Cardiac septum (tissue), 1 donor: ENCODE results near the gene KDM8. TPM values are rescaled to one million over a fixed set of nuclear protein-coding genes. Genes with fewer than 3 reads are reported as not detected.
"Not testable (repeated sequence)": the region's sequence is repeated elsewhere in the genome, so short reads cannot be mapped to it uniquely, and the experiment has no call there.

Experiments
- DNase-seq: peaks from one replicate; pipeline ENCODE4 v3.0.0-alpha.2; 2020; ENCODE audit warnings: low spot score
- intact Hi-C: fragments of 100-400 bp; cut with DNase I; formaldehyde crosslinking; loops from one replicate; pipeline ENCODE4 v1.14.0; 2022
- total RNA-seq: library from RNA; stranded (reverse); fragmentation: NEBNext Ultra II Directional; extraction: Animal tissue kit (Norgen Biotek cat#: 25700); gene quantifications from one replicate; pipeline ENCODE4 v1.2.1, GENCODE V29; 2021
- donor health status: DM: no; HTN: no; CAD: no.

The KDM8 gene
- total RNA-seq, 1 donor from 2014 or later, result 3.0 TPM

- DNase-seq, result no peak
- intact Hi-C loops, result no loop called here
Observed at GRCh38 chr16:27252206-27252585, 48.9 kb downstream of the KDM8 start.

GRCh38 chr16:27253526-27253930, 50.2 kb downstream of the KDM8 start:
- intact Hi-C loops, result no loop called here
- no peak for DNase-seq

- DNase-seq, result no peak
Observed at GRCh38 chr16:27254262-27254811, 51.0 kb downstream of the KDM8 start.

GRCh38 chr16:27256861-27257260, 53.5 kb downstream of the KDM8 start:
- intact Hi-C loops, result no loop called here
- DNase-seq, result no peak

More at GRCh38 chr16:27254262-27254811, 51.0 kb downstream of the KDM8 start:
- intact Hi-C loops, result no loop called here

GRCh38 chr16:27257271-27257670, 53.9 kb downstream of the KDM8 start:
- intact Hi-C loops, result no loop called here
- DNase-seq, result no peak

GRCh38 chr16:27258241-27258734, 55.0 kb downstream of the KDM8 start:
- intact Hi-C loops, result no loop called here
- DNase-seq, result no peak

GRCh38 chr16:27259710-27260109, 56.4 kb downstream of the KDM8 start:
- intact Hi-C loops, result no loop called here
- DNase-seq, result no peak

- DNase-seq, intact Hi-C loops: not testable (repeated sequence)
Observed at GRCh38 chr16:27262904-27263423, 59.6 kb downstream of the KDM8 start.

GRCh38 chr16:27264151-27264550, 60.8 kb downstream of the KDM8 start:
- intact Hi-C loops, result no loop called here
- DNase-seq, result no peak

- no peak for DNase-seq
- intact Hi-C loops, result no loop called here
Observed at GRCh38 chr16:27265982-27266381, 62.7 kb downstream of the KDM8 start.

GRCh38 chr16:27267037-27267677, 63.8 kb downstream of the KDM8 start:
- intact Hi-C loops, result no loop called here
- DNase-seq, result no peak

- intact Hi-C loops, result no loop called here
- peak; percentile 99 for DNase-seq
Observed at GRCh38 chr16:27268376-27269299, 65.3 kb downstream of the KDM8 start, which contains the start of gene NSMCE1. Gene NSMCE1 (minus strand): TSS chr16:27268772. CDS start chr16:27257570, 11,202 bp downstream.

- DNase-seq, result no peak
- intact Hi-C loops, result no loop called here
Observed at GRCh38 chr16:27269300-27270150, 66.2 kb downstream of the KDM8 start.

GRCh38 chr16:27270349-27270748, 67.0 kb downstream of the KDM8 start:
- DNase-seq, result no peak
- intact Hi-C loops, result no loop called here

Other genes with a start within 250 kb of the KDM8 start
- gene C16orf82, start 136.6 kb upstream of the KDM8 start, total RNA-seq, result not detected
- gene NSMCE1, start 65.2 kb downstream of the KDM8 start, total RNA-seq, result 27.2 TPM
- gene IL4R, start 110.4 kb downstream of the KDM8 start, total RNA-seq, result 22.0 TPM
- gene IL21R, start 198.6 kb downstream of the KDM8 start, total RNA-seq, result 1.4 TPM